Fibroblast of skin of right quadriceps (primary cell): ENCODE data around the gene AUTS2.

Experiments used
- DNase-seq: peaks from one replicate; pipeline ENCODE4 v3.0.0-alpha.2; 2013

The AUTS2 gene

DNA sequence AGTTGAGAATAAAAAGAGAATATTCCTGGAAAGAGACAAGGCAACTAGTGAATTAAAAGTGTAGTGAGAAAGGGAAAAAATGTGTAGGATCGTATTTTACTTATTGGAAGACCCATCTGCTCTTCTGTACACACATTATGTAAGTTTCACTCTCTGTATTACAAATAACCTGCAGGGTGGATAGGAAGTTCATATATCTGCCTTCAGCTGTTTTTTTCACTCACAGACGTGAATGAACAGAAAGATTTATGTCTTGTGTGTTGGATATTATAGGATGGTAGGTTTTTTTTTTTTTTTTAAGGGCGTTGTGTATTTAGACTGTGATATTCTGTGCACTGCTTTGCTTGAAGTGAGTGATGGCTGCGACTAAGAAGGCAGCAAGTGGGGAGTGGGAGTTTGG lies 266.5 kb downstream of the AUTS2 start:
- DNase-seq, result no peak

DNA sequence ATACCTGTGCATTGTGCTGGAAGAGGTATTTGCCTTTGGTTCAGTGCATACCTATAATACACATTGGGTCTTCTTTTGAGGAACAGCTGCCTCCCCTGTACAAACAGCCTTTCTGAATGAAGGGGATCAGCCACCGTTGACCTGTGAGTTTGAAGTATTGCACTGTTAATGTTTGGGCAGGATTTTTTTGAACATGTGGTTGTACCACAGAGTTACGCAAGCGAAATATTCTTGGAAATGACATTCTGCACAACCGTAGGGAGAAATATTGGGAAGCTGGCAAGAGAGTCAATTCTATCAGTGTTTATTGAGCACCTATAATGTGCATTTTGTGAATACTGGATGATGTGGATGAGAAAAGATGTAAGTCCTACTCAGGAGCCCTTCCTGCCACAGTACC lies 270.6 kb downstream of the AUTS2 start:
- peak; percentile 14 for DNase-seq

DNA sequence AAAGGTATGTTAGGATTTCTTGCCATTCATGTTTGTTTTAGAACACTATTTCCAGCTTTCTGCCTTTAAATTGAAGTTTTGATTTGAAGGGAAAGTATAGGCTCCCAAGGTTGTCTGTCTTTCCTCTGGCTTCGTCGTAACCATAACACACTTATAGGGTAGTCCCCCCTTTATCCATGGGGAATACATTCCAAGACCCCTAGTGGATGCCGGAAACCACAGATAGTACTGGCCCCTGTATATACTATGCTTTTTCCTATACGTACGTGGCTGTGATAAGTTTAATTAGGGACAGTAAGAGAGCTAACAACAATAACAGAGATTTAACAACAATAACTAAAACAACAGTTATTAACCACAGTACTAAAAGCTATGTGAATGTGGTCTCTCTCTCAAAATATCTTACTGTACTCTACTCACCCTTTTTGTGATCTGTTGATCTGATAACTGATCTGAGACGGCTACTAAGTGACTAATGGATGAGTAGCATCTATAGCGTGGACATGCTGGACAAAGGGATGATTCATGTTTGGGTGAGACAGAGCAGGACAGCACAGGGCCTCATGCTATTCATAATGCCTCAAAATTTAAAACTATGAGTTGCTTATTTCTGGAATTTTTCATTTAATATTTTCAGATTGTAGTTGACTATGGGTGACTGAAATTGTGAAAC lies 273.1 kb downstream of the AUTS2 start:
- peak; percentile 87 for DNase-seq

DNA sequence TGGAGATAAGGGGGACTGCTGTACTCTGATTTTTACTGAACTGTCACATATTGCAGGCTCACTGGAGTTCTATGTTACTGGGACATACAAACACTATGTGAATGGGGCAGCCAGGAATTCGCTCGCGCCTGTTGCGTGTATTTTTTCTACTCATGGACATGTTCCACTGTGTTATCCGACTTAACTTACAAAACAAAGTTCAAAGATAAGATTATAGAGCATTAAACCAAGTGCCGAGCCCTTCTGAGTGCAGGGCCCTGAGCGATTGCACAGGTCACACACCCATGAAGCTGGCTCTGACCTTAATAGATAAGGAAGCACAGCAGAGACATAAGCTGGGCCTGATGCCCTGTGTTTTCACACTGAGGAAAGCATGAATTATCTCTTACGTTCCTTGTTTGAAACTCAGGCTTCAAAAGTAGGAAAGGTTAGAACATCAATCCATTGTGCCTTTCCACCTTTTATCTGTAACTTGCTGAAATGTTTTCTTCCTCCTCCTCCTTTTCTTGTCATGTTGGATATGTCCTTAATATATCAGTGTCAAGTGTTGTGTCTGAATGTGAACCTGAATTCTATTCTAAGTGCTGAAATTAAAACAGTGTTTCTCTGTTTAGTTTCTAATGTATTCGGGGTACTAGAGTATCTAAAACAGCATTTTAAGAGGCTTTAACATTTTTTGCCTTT lies 273.8 kb downstream of the AUTS2 start:
- no peak for DNase-seq

DNA sequence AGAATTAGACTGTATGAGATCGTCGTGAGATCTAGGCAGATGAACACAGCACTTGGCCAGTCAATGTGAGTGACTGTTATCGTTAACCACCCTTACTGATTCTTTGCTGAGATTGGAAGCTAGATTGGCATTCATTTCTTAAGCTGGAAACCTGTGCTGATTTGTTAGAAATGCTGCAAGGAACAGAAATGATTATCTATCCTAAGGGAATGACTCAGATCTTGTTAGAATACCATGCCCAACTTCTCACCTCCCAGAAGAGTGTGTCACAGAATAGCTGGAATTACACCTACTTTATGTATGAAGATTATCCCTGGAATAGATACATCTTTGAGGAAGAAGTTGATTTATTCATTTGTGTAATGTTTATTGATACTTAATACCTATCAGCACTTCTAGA lies 275.2 kb downstream of the AUTS2 start:
- peak; percentile 36 for DNase-seq

DNA sequence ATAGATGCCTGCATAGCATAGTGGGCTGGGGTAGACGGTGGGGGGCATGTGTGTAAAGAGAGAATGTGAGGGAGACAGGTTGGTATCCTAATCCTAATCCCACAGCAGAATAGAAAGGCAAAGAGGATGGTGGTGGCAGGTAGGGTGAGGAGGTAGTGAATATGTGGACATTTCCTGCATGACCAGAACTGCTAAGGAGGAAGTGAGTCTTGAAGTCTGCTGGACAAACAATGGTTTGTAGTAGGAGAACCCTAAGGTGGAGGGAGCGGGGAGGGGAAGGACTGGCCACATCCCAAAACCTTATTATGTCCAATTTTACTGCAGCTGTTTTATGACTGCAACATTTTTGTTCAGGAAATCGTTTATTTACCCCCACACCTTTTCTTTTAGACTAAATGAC lies 279.7 kb downstream of the AUTS2 start:
- no peak for DNase-seq

DNA sequence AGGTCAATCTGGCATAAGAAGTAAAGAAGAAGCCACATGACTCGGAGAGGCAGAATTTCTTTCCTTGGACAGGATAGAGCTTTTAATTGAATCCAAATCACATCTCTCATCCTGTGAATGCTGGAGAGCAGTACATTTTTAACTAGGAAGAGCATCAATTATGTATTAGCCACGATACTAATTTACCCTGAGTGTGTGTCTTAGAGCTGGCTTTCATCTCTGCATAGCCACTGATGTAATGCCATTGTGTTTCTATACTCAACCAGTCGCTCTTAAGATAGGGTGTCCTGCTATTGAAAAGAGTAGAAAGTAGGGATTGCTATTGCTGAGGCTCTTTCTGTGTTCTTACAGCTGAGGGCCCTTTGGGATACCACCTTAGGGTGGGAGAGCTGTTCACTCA lies 280.3 kb downstream of the AUTS2 start:
- DNase-seq, result no peak

DNA sequence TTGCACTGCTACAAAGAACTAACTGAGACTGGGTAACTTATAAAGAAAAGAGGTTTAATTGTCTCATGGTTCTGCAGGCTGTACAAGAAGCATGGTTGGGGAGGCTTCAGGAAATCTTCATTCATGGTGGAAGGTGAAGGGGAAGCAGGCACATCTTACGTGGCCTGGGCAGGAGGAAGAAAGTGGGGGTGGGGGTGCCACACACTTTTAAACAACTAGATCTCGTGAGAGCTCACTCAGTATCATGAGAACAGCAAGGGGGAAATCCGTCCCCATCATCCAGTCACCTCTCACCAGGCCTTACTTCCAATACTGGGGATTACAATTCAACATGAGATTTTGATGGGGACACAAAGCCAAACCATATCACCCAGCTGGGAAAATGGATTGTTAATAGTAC lies 281.7 kb downstream of the AUTS2 start:
- no peak for DNase-seq

DNA sequence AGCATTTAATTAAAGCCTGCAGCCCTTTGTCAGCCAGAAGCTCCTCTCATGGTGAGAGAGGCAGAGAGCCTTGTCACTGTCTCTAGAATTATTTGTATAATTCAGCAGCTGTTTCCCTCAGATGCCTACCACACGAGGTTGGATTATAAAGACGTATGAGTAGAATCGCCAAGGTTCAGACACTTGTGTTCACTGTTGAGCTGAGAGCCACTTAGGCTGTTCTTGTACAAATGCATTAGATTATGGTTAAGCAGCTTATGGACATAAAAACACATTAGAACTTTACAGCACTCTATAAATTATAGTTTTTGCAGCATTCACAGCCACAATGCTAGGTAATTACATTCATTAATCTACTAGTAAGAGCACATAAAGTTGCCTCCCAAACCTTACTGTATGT lies 282.6 kb downstream of the AUTS2 start:
- no peak for DNase-seq

DNA sequence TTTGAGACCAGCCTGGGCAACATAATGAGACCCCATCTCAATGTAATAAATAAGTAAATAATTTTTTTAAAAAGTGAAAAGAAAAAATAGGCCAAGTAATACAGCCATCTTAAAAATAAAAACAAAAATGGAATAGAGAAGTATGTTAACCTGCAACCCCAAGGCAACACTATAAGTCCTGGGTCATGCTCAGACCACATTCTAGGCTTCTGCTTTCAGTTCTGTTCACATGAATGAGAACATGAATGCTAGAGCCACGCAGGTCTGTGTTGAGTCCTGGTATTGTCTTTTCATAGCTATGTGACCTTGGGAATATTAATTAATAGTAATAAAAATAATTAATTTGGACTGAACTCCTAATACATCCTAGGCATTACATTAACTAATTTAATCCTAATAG lies 284.0 kb downstream of the AUTS2 start:
- no peak for DNase-seq

DNA sequence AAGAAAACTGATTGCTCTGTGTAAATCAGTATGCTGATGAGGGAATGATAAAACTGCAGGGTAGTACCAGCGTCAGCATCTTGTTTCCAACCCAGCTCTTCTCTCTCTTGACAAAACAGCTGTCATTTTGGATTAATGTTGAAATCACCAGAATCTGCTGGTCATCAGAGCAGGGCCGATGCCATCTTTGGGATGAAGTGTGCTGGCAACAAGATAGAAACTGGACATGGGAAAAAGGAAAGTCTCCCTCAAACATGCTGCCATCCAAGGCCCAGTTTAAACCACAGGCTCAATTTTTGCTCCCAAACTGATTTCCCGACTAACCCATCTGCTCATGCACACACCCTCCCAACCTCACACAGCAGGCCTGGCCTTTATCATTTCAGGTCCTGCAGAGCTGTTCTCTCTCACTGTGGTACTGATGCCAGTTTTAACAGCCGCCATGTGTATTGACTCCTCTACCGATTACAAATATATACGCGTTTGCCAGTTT lies 285.2 kb downstream of the AUTS2 start:
- DNase-seq, result no peak

DNA sequence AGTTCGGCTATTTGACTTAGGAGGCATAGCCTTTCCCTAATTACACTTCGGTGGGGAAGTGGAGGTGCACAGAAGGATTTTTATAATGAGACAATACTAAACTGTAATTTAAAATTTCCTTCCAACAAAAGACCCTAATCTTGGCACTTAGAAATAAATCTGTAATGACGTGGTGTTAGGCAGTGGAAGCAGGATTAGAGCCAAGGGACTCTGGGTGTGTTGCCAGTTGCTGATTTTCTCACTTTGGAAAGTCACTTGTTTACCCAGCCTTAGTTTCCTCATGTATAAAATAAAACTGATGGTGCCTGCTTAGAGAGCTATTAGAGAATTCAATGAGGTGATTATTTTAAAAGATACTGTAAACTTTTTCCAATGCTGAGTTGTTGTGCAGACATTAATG lies 287.2 kb downstream of the AUTS2 start:
- DNase-seq, result no peak

DNA sequence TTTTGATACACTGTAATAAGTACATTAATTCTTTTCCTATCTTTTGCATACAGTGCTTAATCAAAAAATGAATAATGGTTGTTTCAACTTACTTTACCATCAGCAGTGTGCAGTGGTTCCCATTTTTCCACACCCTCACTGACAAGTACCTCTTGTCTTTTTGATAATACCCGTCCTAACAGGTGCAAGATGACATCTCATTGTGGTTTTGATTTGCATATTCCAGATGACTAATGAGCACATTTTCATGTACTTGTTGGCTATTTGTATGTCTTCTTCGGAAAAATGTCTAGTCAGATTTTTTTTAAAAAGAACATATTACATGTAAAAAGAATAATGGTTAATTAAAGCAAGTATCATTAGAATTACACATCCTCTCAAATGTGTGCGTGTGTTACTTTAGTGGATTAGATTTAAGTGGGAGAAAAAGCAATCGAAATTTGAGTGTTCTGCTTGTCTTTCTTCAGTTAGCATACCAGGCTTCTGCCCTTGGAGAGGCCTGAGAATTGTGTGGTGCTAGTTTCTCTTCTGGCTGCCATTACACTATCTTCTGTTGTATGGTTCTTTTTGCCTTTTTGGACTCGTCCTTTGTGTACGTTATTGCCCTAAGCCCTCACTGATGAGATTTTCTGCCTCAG lies 291.2 kb downstream of the AUTS2 start:
- no peak for DNase-seq

DNA sequence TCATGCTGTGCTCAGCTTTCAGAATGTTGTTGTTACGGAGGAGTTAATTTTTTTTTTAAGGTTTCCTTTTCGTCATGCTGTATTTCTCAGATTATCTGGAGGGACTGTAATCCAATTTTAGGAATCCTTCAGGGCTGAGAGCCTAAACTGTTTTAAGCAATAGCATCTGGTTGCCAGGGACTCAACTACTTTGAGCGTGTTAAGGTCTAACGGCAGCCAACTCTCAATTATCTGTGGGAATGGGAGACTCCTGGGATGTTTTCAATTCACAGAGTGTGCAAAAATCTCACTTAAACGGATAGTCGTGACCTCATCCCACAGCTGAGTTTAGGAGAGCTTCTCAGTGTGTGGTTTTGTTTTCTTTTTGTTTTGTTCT lies 291.7 kb downstream of the AUTS2 start:
- no peak for DNase-seq

DNA sequence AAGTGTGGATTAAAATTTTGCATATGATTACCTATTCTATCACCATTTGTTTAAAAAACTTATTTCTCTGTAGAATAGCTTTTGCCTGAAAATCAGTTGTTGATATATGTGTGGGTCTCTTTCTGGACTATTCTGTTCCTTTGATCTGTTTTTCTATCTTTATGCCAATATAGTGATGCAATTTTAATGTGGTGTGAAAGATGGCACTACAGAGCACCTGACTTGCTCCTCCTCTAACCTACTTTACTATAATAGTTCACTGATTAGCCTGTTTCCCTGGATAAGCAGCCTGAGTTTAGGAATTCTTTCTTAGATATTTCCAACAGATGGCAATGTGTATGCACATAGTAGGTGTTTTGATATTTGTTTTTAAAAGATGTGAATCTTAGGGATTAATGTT lies 294.5 kb downstream of the AUTS2 start:
- DNase-seq, result no peak

DNA sequence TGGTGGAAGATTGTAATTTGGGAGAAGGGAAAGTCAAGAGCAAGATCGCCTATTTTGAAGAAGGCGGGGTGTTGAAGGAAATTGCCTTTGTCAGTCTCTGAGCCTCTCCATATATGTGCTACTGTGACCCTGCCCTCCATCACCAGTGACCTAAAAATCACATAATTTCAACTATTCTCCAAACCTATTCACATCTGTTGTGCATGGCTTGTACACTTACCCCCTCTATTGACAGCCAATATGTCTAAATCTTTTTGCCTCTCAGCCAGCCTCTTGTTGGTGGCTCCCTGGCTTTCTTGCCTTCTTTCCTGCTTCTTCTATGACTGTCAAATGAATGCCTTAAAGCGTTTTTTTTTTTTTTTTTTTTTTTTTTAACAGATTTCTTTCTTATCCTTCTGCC lies 295.6 kb downstream of the AUTS2 start:
- peak; percentile 40 for DNase-seq

DNA sequence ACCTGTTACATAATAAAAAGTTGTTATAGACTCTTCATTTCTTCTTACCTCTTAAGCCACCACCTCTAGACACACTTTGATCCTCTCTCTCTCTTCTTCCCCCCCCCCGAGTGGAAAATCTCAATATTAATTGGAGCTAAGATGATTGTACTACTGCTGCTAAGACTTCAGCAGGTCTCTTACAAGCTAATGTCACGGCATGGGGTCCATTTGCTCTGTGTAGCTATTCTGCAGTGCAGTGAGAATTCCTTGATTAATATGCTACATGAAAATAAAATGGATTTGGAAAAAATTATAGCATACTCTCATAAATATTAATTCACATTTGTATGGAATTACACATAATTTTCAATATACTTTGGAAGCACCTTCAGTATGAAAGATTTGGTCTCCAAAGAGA lies 297.2 kb downstream of the AUTS2 start:
- no peak for DNase-seq

DNA sequence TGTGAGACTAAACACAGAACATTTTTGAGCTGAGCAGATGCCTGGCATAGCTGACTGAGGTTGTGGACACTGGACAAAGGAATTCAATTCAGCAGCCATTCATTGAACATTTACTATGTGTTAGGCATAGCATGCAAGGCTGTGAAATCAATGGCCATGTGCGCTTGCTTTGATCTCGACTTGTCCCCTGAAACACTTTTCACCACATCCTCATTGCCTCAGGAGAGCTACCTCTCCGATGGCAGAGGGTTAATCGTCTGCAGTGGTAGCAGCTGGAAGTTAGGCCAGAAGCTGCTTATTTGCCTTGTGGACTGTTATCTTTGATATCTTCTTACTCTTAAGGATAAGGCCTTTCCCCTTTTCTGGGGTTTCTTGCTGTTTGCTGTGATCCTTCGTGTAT lies 297.8 kb downstream of the AUTS2 start:
- DNase-seq, result no peak

DNA sequence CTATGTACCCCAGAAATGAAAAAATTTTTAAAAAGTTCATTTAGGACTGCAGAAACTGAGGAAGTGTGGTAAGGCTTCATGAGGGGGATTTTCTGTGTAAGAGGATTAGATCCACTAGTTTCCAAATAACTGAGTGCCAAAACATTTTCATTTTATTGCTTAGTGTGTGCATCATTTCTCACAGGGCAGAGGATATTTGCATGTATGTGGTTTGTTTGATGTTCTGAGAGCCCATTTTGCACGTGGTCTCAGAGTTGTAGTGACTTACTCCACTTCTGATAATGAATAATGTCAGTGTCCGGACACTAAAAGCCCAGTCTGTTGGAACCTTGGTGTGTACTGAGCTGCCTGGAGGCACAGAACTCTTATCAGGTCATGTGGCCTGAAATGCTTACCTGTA lies 299.9 kb downstream of the AUTS2 start:
- DNase-seq, result no peak

DNA sequence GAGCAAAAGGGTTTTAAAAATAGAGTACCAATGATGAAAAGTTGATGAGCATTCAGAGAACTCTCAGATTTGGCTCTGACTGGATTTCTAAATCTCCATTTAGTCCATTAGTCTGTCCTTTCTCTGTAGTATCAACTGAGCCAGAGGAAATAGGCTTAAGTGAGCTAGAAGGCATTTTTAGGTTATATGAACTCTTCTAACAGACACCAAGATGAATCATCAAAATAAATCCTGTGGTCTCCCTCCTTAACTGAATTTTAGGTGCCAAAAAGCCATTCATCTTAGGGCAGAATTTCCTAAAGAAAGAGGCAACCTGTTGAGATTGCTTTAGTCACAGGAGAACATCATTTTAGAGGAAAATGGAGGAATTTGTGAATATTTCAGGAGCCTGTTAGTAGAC lies 305.1 kb downstream of the AUTS2 start:
- DNase-seq, result peak; percentile 59

DNA sequence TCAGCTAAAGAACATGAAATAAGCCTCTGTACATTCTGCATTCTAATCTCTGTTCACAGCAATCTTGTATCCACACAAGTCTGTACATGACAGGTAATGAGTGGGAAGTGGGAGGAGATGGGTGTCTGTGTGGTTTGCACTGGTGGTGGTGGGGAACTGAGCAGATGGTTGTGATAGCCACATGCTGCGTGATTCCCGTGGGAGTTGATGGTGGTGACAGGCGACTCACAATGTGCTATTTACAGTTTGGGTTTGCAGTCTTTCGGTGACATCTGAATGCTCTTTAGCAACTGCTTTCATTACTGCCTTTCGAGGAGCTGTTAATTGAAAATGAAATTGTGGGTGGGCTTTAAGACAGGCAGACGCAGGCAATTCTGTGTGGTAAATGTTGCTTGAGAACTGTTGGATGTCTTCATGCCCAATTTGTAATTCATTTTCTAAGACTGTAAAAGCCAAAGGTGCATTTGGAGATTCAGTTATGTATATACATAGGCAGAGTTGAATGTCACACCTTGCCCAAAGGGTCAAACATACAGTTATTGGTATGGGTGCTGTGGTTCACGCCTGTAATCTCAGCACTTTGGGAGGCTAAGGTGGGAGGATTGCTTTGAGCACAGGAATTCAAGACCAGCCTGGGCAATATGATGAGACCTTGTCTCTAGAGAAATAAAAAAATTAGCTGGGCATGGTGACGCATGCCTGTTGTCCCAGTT lies 308.2 kb downstream of the AUTS2 start:
- DNase-seq, result peak; percentile 41

DNA sequence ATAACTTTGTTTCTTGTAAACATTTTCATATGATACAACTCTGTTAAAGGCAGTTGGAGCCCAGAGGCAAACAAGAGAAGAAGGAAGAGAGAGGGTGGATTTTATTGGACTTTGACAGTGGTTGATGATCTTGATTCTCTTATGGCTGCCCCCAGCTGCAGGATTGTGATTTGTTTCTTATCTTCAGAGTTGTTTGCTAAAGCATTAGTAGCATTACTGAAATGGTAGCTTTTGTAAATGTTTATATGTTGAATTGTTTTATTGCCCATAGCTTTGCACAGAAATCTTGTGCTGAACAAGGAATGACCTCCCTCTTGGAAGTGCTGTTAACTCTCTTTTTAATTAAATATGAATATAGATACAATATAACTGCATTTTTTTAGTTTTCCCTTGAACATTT lies 309.4 kb downstream of the AUTS2 start:
- no peak for DNase-seq

DNA sequence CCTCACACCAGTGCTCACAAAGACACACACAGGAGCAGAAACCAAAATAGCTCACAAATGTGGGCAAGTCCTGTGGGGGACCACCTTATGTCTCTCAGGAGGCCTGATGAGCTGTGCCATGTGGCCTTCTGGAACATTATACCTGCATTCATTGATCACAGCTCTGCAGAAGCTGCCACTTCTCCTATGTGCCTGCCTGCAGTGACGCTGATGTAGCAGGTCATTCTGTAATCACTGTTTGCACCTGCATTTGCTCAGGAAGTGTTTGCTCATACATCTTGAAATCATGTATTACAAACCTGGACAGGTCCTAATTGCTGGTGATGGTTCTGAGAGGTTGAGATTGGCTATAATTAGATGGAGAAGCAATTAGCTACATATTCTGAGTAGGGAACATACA lies 310.2 kb downstream of the AUTS2 start:
- no peak for DNase-seq

DNA sequence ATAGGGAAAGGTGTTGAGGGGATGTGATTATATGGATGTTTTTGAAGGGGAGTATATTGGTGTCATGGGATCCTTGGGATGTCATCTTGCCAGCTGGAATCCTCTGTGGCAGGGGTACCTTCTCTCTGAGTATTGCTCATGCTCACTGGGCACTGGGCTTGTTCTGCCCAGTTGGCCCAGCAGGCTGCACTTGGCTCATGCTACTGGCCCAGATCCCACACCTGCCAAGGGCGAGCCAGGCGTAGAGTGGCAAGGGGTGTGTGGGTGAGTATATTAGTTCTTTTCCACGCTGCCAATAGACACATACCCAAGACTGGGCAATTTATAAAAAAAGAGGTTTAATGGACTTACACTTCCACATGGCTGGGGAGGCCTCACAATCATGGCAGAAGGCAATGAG lies 311.9 kb downstream of the AUTS2 start:
- DNase-seq, result no peak
